K562 (cell line): ENCODE measurements around the gene NPC1. TPM values are rescaled to one million over a fixed set of nuclear protein-coding genes. Genes with fewer than 3 reads are reported as not detected.

Experiments used
- ARID1B ChIP-seq: fragments of 450-650 bp; IDR thresholded peaks from 2 replicates; pipeline ENCODE4 v1.6.1; 2016; ENCODE audit warnings: antibody characterized with exemption, mild to moderate bottlenecking, inconsistent platforms
- ARNT ChIP-seq, 2 experiments: fragments of 450-650 bp; IDR thresholded peaks; 2 replicates each; pipeline ENCODE4 v1.6.1; 2016; ENCODE audit warnings: mild to moderate bottlenecking in 1 of 2
- BRF1 ChIP-seq: IDR thresholded peaks from 3 replicates; pipeline ENCODE4 v1.6.1; 2011; ENCODE audit warnings: borderline replicate concordance, mild to moderate bottlenecking; ENCODE audit not compliant: insufficient read length; ENCODE audit errors: extremely low read depth
- C11orf30 ChIP-seq: fragments of 450-650 bp; IDR thresholded peaks from 2 replicates; pipeline ENCODE4 v1.6.1; 2016; ENCODE audit warnings: low read depth, mild to moderate bottlenecking
- CHD1 ChIP-seq: fragments of 200-600 bp; sonication (generic); IDR thresholded peaks from one replicate; pipeline ENCODE4 v1.6.1; 2012; ENCODE audit warnings: mild to moderate bottlenecking, moderate library complexity, low read length, inconsistent platforms
- ETV1 ChIP-seq: fragments of 450-650 bp; conservative IDR thresholded peaks from 2 replicates; pipeline ENCODE4 v1.6.1; 2016; ENCODE audit warnings: missing genetic modification characterization, control low read depth, low read depth, missing compliant biosample characterization
- JUNB ChIP-seq: fragments of 450-650 bp; formaldehyde crosslinking; conservative IDR thresholded peaks from 2 replicates; pipeline ENCODE4 v1.4.0; 2020; ENCODE audit warnings: mild to moderate bottlenecking
- MEIS2 ChIP-seq: fragments of 450-650 bp; IDR thresholded peaks from 2 replicates; pipeline ENCODE4 v1.6.1; 2014; ENCODE audit warnings: mild to moderate bottlenecking; ENCODE audit not compliant: partially characterized antibody
- MTA1 ChIP-seq: fragments of 450-650 bp; IDR thresholded peaks from 2 replicates; pipeline ENCODE4 v1.6.1; 2017; ENCODE audit warnings: borderline replicate concordance
- SMAD4 ChIP-seq: fragments of 250-450 bp; sonication (Bioruptor Pico); conservative IDR thresholded peaks from 2 replicates; pipeline ENCODE4 v1.8.0; 2021; ENCODE audit warnings: inconsistent platforms, mild to moderate bottlenecking, moderate library complexity
- SMARCB1 ChIP-seq: IDR thresholded peaks from 2 replicates; pipeline ENCODE4 v1.6.1; 2011; ENCODE audit warnings: improper control_type of control experiment, low read depth; ENCODE audit not compliant: insufficient read length
- SMARCC2 ChIP-seq: fragments of 450-650 bp; IDR thresholded peaks from 2 replicates; pipeline ENCODE4 v1.6.1; 2017; ENCODE audit warnings: antibody characterized with exemption, moderate library complexity, mild to moderate bottlenecking, low read depth
- SREBF1 ChIP-seq: fragments of 150-350 bp; IDR thresholded peaks from 2 replicates; pipeline ENCODE4 v1.6.1; 2014; ENCODE audit warnings: antibody characterized with exemption, low read depth, low read length, borderline replicate concordance
- SRF ChIP-seq, 2 experiments: fragments of 250-450, 450-650 bp in 1 of 2; sonication (Bioruptor Pico) in 1 of 2; sonication (generic) in 1 of 2; formaldehyde crosslinking; IDR thresholded peaks; 2 replicates each; pipeline versions ENCODE4 v1.5.0 to v1.5.1; 2020 to 2022; ENCODE audit warnings: mild to moderate bottlenecking in 1 of 2, missing genetic modification reagents in 1 of 2
- SRSF7 ChIP-seq: fragments of 200-400 bp; formaldehyde crosslinking; optimal IDR thresholded peaks from 2 replicates; pipeline ENCODE3; 2017; ENCODE audit warnings: mild to moderate bottlenecking, low read depth, low read length
- TAF9B ChIP-seq: fragments of 450-650 bp; IDR thresholded peaks from 2 replicates; pipeline ENCODE4 v1.6.1; 2018; ENCODE audit warnings: mild to moderate bottlenecking; ENCODE audit not compliant: partially characterized antibody
- TGIF2 ChIP-seq: sonication (generic); formaldehyde crosslinking; IDR thresholded peaks from 2 replicates; pipeline ENCODE4 v1.8.1; 2022; ENCODE audit warnings: mild to moderate bottlenecking, missing genetic modification reagents, moderate library complexity
- ZEB2 ChIP-seq: fragments of 450-650 bp; IDR thresholded peaks from 2 replicates; pipeline ENCODE4 v1.6.1; 2016
- ZNF175 ChIP-seq: fragments of 200-800 bp; sonication (Bioruptor generic); IDR thresholded peaks from 2 replicates; pipeline ENCODE4 v1.6.1; 2016; ENCODE audit warnings: low read depth, mild to moderate bottlenecking, missing genetic modification characterization, missing compliant biosample characterization
- ZNF589 ChIP-seq: fragments of 200-800 bp; sonication (Bioruptor generic); IDR thresholded peaks from 2 replicates; pipeline ENCODE4 v1.6.1; 2016; ENCODE audit warnings: low read depth, missing genetic modification characterization, missing compliant biosample characterization
- ZNF699 ChIP-seq: fragments of 250-450 bp; sonication (Bioruptor Pico); IDR thresholded peaks from 2 replicates; pipeline ENCODE4 v1.8.0; 2021; ENCODE audit warnings: mild to moderate bottlenecking, moderate library complexity; ENCODE audit not compliant: insufficient replicate concordance
- polyA plus RNA-seq, 8 experiments: library from polyadenylated mRNA; depleted of rRNA in 4 of 8; stranded (reverse) in 5 of 8; unstranded in 3 of 8; fragments of >200 nt; fragmentation: Nextera tagmentation in 2 of 8; fragmentation: Illumina TruSeq in 1 of 8; extraction: Ambion mirVana in 2 of 8; extraction: Trizol in 1 of 8; gene quantifications; 2 replicates each; pipeline versions ENCODE4 v1.2.1 to v1.2.3, GENCODE V29; 2011 to 2014; ENCODE audit warnings: inconsistent platforms in 1 of 8, missing spikeins in 1 of 8
- total RNA-seq, 7 experiments: library from RNA; depleted of rRNA in 6 of 7; stranded (reverse); fragments of >200 nt in 6 of 7; fragmentation: Illumina TruSeq in 2 of 7; extraction: Trizol in 2 of 7; gene quantifications; 2 replicates each; pipeline versions ENCODE4 v1.2.1 to v1.2.3, GENCODE V29; 2011 to 2021; ENCODE audit warnings: low replicate concordance in 1 of 7
- TF ChIP-seq, protein P1 (sequence below), 2 experiments: fragments of 450-650 bp in 1 of 2; sonication (generic) in 1 of 2; formaldehyde crosslinking in 1 of 2; IDR thresholded peaks; 2 replicates each; pipeline versions ENCODE4 v1.7.1 to v1.9.0; 2016 to 2022; ENCODE audit warnings: inconsistent platforms in 1 of 2, mild to moderate bottlenecking in 1 of 2, missing genetic modification reagents in 1 of 2

The NPC1 gene
- total and polyA plus RNA-seq, 9 of the 15 experiments (the other 6 are each of a cell fraction or from before 2014, with no cell fraction given), result 17.1 to 45.9 (median 27.6) TPM

DNA sequence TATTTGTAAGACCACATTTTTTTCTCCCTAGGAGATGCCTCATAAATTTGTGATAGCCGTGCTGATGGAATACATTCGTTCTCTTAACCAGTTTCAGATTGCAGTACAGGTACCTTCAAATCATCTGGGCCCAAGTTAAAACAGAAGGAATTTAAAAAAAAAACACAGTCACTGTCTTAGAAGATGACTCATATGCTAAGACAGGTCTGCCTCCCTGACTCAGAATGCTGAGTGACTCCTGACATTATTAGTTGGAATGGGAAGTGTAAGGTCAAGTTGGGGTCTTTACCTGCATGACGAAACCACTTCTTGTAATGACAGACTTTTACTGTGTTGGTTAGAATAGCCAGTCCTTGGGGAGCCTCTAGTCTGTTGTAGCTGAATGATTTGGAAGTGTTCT, 56.7 kb downstream of the NPC1 start (continued):
- TF ChIP-seq SRSF7 (no peak), JUNB (CRISPR knock-in tag) (peak; percentile 66), ZNF699 (no peak), C11orf30 (peak; percentile 56), SMARCB1 (no peak), CHD1 (no peak), ARNT (IDR thresholded peaks at IDR 0.05) (0 out of 4 replicates have a peak, but pooled peaks of 1 of the 2 experiments have one; percentile 27), MEIS2 (peak; percentile 75), ETV1 (tag) (0 out of 2 replicates have a peak, but pooled peaks have one; percentile 10), TGIF2 (CRISPR knock-in tag) (no peak), TAF9B (peak; percentile 10), SMARCC2 (0 out of 2 replicates have a peak, but pooled peaks have one; percentile 49), BRF1 (no peak), SRF (CRISPR knock-in tag; IDR thresholded peaks at IDR 0.05) (peak in 1 of 2 experiments; percentile 73; a peak in 1 of 4 replicates), ARID1B (peak; percentile 76), ZEB2 (peak; percentile 95), ZNF175 (CRISPR knock-in tag) (no peak), ZNF589 (CRISPR knock-in tag) (no peak), MTA1 (0 out of 2 replicates have a peak, but pooled peaks have one; percentile 33), SMAD4 (no peak), SREBF1 (no peak)
- TF ChIP-seq, protein P1, sequence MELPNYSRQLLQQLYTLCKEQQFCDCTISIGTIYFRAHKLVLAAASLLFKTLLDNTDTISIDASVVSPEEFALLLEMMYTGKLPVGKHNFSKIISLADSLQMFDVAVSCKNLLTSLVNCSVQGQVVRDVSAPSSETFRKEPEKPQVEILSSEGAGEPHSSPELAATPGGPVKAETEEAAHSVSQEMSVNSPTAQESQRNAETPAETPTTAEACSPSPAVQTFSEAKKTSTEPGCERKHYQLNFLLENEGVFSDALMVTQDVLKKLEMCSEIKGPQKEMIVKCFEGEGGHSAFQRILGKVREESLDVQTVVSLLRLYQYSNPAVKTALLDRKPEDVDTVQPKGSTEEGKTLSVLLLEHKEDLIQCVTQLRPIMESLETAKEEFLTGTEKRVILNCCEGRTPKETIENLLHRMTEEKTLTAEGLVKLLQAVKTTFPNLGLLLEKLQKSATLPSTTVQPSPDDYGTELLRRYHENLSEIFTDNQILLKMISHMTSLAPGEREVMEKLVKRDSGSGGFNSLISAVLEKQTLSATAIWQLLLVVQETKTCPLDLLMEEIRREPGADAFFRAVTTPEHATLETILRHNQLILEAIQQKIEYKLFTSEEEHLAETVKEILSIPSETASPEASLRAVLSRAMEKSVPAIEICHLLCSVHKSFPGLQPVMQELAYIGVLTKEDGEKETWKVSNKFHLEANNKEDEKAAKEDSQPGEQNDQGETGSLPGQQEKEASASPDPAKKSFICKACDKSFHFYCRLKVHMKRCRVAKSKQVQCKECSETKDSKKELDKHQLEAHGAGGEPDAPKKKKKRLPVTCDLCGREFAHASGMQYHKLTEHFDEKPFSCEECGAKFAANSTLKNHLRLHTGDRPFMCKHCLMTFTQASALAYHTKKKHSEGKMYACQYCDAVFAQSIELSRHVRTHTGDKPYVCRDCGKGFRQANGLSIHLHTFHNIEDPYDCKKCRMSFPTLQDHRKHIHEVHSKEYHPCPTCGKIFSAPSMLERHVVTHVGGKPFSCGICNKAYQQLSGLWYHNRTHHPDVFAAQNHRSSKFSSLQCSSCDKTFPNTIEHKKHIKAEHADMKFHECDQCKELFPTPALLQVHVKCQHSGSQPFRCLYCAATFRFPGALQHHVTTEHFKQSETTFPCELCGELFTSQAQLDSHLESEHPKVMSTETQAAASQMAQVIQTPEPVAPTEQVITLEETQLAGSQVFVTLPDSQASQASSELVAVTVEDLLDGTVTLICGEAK (IDR thresholded peaks at IDR 0.05), result peak; percentile 34
- TF ChIP-seq, protein P1 (CRISPR knock-in tag; IDR thresholded peaks at IDR 0.05), result no peak
